Osteoblast (primary cell): ENCODE results near the gene THG1L. TPM values are rescaled to one million over a fixed set of nuclear protein-coding genes. Genes with fewer than 3 reads are reported as not detected.
"Not testable (repeated sequence)": the region's sequence is repeated elsewhere in the genome, so short reads cannot be mapped to it uniquely, and the experiment has no call there.

Experiments
- DNase-seq: peaks from one replicate; pipeline ENCODE4 v3.0.0; 2011; ENCODE audit warnings: low spot score, mixed read lengths; ENCODE audit not compliant: insufficient read length; ENCODE audit errors: missing footprints
- H2AFZ ChIP-seq: 2 replicates; pipeline ENCODE4 v1.6.0; 2011; ENCODE audit warnings: mild to moderate bottlenecking, low read length
- H3K27ac ChIP-seq: 2 replicates; pipeline ENCODE4 v1.5.1; 2011; ENCODE audit warnings: mild to moderate bottlenecking, low read depth, low read length, moderate library complexity
- H3K27me3 ChIP-seq: 2 replicates; pipeline ENCODE4 v1.6.0; 2012; ENCODE audit warnings: mild to moderate bottlenecking, control low read depth, inconsistent platforms, low read length, moderate library complexity; ENCODE audit not compliant: insufficient read depth
- H3K36me3 ChIP-seq: 2 replicates; pipeline ENCODE4 v1.5.1; 2011; ENCODE audit warnings: mild to moderate bottlenecking, low read length, control low read depth, moderate library complexity; ENCODE audit not compliant: insufficient read depth
- H3K4me1 ChIP-seq: 2 replicates; pipeline ENCODE4 v1.5.1; 2011; ENCODE audit warnings: mild to moderate bottlenecking, low read length, control low read depth, moderate library complexity; ENCODE audit not compliant: insufficient read depth
- H3K4me2 ChIP-seq: 2 replicates; pipeline ENCODE4 v1.6.0; 2011; ENCODE audit warnings: mild to moderate bottlenecking, low read length; ENCODE audit not compliant: insufficient read depth
- H3K4me3 ChIP-seq: fragments of 200-600 bp; sonication (generic); 3 replicates; pipeline ENCODE4 v1.5.1; 2012; ENCODE audit warnings: mild to moderate bottlenecking, low read length, inconsistent platforms; ENCODE audit not compliant: insufficient read depth
- H3K79me2 ChIP-seq: 2 replicates; pipeline ENCODE4 v1.6.0; 2012; ENCODE audit warnings: mild to moderate bottlenecking, low read length, control low read depth, inconsistent platforms; ENCODE audit not compliant: insufficient read depth
- H3K9me3 ChIP-seq: 2 replicates; pipeline ENCODE4 v1.5.1; 2011; ENCODE audit warnings: low read depth, low read length, control low read depth
- H4K20me1 ChIP-seq: 2 replicates; pipeline ENCODE4 v1.6.0; 2012; ENCODE audit warnings: mild to moderate bottlenecking, low read length, control low read depth; ENCODE audit not compliant: insufficient read depth
- total RNA-seq: library from RNA; depleted of rRNA; stranded (reverse); fragments of >200 nt; gene quantifications from 2 replicates; pipeline ENCODE4 v1.2.3, GENCODE V29; 2012
- TF ChIP-seq, protein P1 (sequence below): IDR thresholded peaks from 2 replicates; pipeline ENCODE4 v1.5.1; 2011; ENCODE audit warnings: mild to moderate bottlenecking, low read depth, low read length, moderate library complexity; ENCODE audit errors: extremely low read depth

THG1L gene
- total RNA-seq, 1 donor = 27.9 TPM

DNA sequence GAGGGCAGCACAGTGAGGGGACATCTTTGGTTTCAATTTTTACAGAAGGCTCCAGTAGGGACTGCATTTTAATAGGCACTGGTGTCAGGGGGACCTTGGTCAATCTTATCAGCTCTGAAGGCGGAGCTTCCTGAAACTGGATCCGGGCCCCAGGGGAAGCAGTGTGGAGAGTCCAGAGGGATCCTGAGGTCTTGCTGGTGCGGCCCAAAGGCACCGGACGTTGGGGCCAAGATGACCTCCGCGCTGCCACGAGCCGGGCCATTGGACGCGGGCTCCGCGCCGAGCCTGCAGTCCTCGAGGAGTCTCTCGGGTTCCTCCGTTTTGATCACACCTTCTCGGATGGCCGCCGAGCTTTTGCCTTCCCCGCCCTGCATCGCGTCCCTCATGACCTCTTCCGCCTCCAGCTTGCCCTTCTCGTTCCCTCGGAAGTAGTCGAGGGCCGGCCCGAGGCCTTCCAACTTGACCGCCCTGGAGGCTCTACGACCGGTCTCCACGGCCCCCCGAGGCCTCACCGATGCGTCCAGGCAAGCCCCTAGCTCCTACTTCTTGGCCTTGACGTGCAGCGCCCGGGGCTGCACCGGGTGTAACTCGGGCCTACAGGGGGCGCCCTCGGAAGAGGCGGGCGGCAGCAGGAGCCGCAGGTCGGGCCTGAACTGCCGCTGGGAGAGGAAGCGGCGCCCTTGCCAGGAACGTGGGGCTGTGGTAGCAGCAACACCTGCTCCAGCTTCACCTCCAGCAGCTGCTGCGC lies 41.1 kb upstream of the THG1L start:
- Histone ChIP-seq H3K27me3 (no peaks in the 10 kb centered on the region), H3K4me2 (no peak overlapping the region), H3K4me3 (no peak overlapping the region), H2AFZ (peak overlapping the region; percentile 35), H3K36me3 (no peaks in the 10 kb centered on the region), H3K79me2 (no peaks in the 10 kb centered on the region), H3K4me1 (no peaks in the 10 kb centered on the region), H3K9me3 (no peaks in the 10 kb centered on the region), H4K20me1 (no peaks in the 10 kb centered on the region), H3K27ac (no peak overlapping the region)
- TF ChIP-seq, protein P1, sequence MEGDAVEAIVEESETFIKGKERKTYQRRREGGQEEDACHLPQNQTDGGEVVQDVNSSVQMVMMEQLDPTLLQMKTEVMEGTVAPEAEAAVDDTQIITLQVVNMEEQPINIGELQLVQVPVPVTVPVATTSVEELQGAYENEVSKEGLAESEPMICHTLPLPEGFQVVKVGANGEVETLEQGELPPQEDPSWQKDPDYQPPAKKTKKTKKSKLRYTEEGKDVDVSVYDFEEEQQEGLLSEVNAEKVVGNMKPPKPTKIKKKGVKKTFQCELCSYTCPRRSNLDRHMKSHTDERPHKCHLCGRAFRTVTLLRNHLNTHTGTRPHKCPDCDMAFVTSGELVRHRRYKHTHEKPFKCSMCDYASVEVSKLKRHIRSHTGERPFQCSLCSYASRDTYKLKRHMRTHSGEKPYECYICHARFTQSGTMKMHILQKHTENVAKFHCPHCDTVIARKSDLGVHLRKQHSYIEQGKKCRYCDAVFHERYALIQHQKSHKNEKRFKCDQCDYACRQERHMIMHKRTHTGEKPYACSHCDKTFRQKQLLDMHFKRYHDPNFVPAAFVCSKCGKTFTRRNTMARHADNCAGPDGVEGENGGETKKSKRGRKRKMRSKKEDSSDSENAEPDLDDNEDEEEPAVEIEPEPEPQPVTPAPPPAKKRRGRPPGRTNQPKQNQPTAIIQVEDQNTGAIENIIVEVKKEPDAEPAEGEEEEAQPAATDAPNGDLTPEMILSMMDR = no peak
- no peak for DNase-seq

- Histone ChIP-seq H4K20me1 (no peaks in the 10 kb centered on the region), H3K9me3 (no peaks in the 10 kb centered on the region), H3K27me3 (no peaks in the 10 kb centered on the region), H3K4me3 (no peak overlapping the region), H3K36me3 (no peaks in the 10 kb centered on the region), H3K27ac (no peak overlapping the region), H3K4me1 (no peaks in the 10 kb centered on the region), H2AFZ (peak overlapping the region; percentile 35), H3K4me2 (no peak overlapping the region), H3K79me2 (no peaks in the 10 kb centered on the region)
- peak; percentile 34 for DNase-seq
- TF ChIP-seq, protein P1 = no peak
Measured at GRCh38 chr5:157690690-157691433, 40.4 kb upstream of the THG1L start.

- H3K79me2 ChIP-seq, H3K27ac ChIP-seq, H3K4me3 ChIP-seq, H3K27me3 ChIP-seq, H3K9me3 ChIP-seq, H3K4me2 ChIP-seq, H4K20me1 ChIP-seq, H2AFZ ChIP-seq, DNase-seq, H3K4me1 ChIP-seq, H3K36me3 ChIP-seq: not testable (repeated sequence)
Measured at GRCh38 chr5:157693816-157694215, 37.4 kb upstream of the THG1L start.

- not testable (repeated sequence) for H4K20me1 ChIP-seq, H3K9me3 ChIP-seq, DNase-seq, H3K27me3 ChIP-seq, H3K4me3 ChIP-seq, H3K27ac ChIP-seq, H3K4me2 ChIP-seq, H3K79me2 ChIP-seq, H3K4me1 ChIP-seq, H2AFZ ChIP-seq, H3K36me3 ChIP-seq
Measured at GRCh38 chr5:157696154-157696553, 35.1 kb upstream of the THG1L start.

DNA sequence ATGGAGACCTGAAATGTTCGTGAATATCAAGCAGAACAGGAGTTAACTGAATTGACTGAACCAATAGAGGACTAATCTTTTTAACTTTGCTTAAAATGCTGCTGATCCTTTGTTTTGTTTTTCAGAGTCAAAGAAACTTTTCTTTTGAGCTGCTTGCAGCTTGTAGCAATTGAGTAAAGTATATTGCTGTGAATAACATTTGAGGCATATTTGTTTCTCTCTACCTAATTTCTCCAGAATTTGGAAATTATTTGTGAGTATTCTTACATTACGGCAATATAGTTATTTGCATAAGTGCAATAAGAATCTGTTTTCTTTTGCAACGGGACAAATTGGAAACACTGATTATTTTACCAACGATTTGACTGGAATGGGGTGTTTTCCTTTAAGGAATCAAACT lies 32.5 kb upstream of the THG1L start:
- H3K36me3 ChIP-seq, DNase-seq, H3K27ac ChIP-seq, H3K4me3 ChIP-seq, H3K4me2 ChIP-seq, H4K20me1 ChIP-seq, H3K79me2 ChIP-seq, H3K27me3 ChIP-seq, H3K4me1 ChIP-seq, H2AFZ ChIP-seq, H3K9me3 ChIP-seq: not testable (repeated sequence)
